Stimulated activated effector memory CD8-positive, alpha-beta T cell treated with anti-CD3 and anti-CD28 coated beads, Interleukin-12 subunit alpha, Interleukin-12 subunit beta, amount 100 ng/mL, for 72 hours (primary cell): ENCODE results near the gene AAMP.
A peak's percentile ranks its signal among the peaks of the same experiment; 100 is the strongest.

Experiments
- ATAC-seq: fragments of 150-1000 bp; cut with Tn5 transposase; 2 replicates; pipeline ENCODE4 v1.10.0; 2021
- DNase-seq, 2 donors: peaks; one replicate each; pipeline ENCODE4 v3.0.0; 2021 to 2022; ENCODE audit warnings: low spot score in 2 of 2
- H3K27ac Mint-ChIP-seq: one replicate; pipeline ENCODE4 v1.8.0; 2022; ENCODE audit warnings: mild to moderate bottlenecking, mixed read lengths
- H3K36me3 Mint-ChIP-seq: one replicate; pipeline ENCODE4 v1.8.0; 2022; ENCODE audit warnings: mild to moderate bottlenecking, mixed read lengths
- H3K4me1 Mint-ChIP-seq: one replicate; pipeline ENCODE4 v1.8.0; 2022; ENCODE audit warnings: mixed read lengths
- H3K4me3 Mint-ChIP-seq: one replicate; pipeline ENCODE4 v1.8.0; 2022; ENCODE audit warnings: mild to moderate bottlenecking, mixed read lengths
- H3K9me3 Mint-ChIP-seq: one replicate; pipeline ENCODE4 v1.8.0; 2022; ENCODE audit warnings: mixed read lengths

The AAMP gene

DNA sequence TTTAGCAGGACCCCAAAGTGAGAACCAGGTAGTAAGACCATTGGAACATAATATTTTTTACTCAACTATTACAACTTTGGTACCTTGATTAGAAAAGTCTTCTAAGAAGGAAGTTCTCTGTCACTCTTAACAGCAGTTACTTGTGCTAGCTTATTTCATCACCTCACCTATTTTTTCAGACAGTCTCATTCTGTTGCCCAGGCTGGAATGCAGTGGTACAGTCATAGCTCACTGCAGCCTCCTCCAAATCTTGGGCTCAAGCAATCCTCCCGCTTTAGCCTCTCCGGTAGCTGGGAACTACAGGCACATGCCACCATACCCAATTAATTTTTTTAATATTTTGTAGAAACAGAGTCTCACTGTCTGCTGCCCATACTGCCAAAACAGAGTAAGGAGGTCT is 34.9 kb downstream of the AAMP start:
- Mint-ChIP-seq H3K4me1 (peaks cover 31% of the 10 kb centered on the region), H3K36me3 (peaks cover 100% of the 10 kb centered on the region), H3K4me3 (no peak overlapping the region), H3K27ac (peak overlapping the region; percentile 10), H3K9me3 (no peaks in the 10 kb centered on the region)
- no peak for DNase-seq
- no peak for ATAC-seq

GRCh38 chr2:218234521-218234920 is 35.4 kb downstream of the AAMP start:
- Mint-ChIP-seq H3K9me3 (no peaks in the 10 kb centered on the region), H3K4me1 (peaks cover 31% of the 10 kb centered on the region), H3K27ac (no peak overlapping the region), H3K4me3 (no peak overlapping the region), H3K36me3 (peaks cover 100% of the 10 kb centered on the region)
- DNase-seq (no peak), ATAC-seq (no peak)

- peak overlapping the region; percentile 83 for H3K27ac Mint-ChIP-seq
- H3K9me3 Mint-ChIP-seq = no peaks in the 10 kb centered on the region
- no peak overlapping the region for H3K4me3 Mint-ChIP-seq
- ATAC-seq = no peak
- H3K4me1 Mint-ChIP-seq = peaks cover 40% of the 10 kb centered on the region
- H3K36me3 Mint-ChIP-seq = peaks cover 100% of the 10 kb centered on the region
- DNase-seq = no peak
Observed at GRCh38 chr2:218233543-218233942, 36.4 kb downstream of the AAMP start.

GRCh38 chr2:218230882-218231281 is 39.1 kb downstream of the AAMP start:
- H3K27ac Mint-ChIP-seq = peak overlapping the region; percentile 52
- H3K4me3 Mint-ChIP-seq = peak overlapping the region; percentile 48
- peaks cover 63% of the 10 kb centered on the region for H3K4me1 Mint-ChIP-seq
- peak; percentile 90 for ATAC-seq
- DNase-seq = peak; percentile 14 to 63
- no peaks in the 10 kb centered on the region for H3K9me3 Mint-ChIP-seq
- peaks cover 100% of the 10 kb centered on the region for H3K36me3 Mint-ChIP-seq

- ATAC-seq = no peak
- H3K4me3 Mint-ChIP-seq = peak overlapping the region; percentile 48
- DNase-seq = no peak
- H3K4me1 Mint-ChIP-seq = peaks cover 74% of the 10 kb centered on the region
- peaks cover 100% of the 10 kb centered on the region for H3K36me3 Mint-ChIP-seq
- no peaks in the 10 kb centered on the region for H3K9me3 Mint-ChIP-seq
- H3K27ac Mint-ChIP-seq = no peak overlapping the region
Observed at GRCh38 chr2:218229851-218230250, 40.1 kb downstream of the AAMP start.

DNA sequence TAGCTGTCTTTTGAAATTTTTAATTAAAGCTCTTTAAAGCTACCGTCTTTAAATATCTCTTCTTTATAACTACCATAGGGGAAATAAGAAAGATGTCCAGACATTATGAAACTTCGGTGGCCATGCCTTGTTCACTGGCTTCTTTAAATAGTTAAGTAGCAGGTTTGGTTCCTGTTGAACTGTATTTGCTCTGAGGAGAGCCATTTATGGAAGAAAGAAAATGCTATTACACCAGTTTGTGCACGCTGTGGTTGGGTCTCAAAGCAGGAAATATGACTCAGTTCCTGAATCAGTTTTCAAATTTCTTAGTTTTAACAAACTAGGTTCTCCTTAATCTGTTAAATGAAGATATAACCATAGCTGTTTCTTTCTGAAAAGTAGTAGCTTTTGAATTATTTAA is 40.7 kb downstream of the AAMP start:
- DNase-seq = peak in 1 of 2 donors; percentile 58
- Mint-ChIP-seq H3K4me3 (peak overlapping the region; percentile 48), H3K9me3 (no peaks in the 10 kb centered on the region), H3K27ac (peak overlapping the region; percentile 55), H3K4me1 (peaks cover 79% of the 10 kb centered on the region), H3K36me3 (peaks cover 100% of the 10 kb centered on the region)
- peak; percentile 89 for ATAC-seq

- DNase-seq (no peak), ATAC-seq (no peak)
- Mint-ChIP-seq H3K27ac (peak overlapping the region; percentile 55), H3K36me3 (peaks cover 100% of the 10 kb centered on the region), H3K4me3 (peak overlapping the region; percentile 48), H3K9me3 (no peaks in the 10 kb centered on the region), H3K4me1 (peaks cover 77% of the 10 kb centered on the region)
Observed at GRCh38 chr2:218228366-218229090, 41.4 kb downstream of the AAMP start.

DNA sequence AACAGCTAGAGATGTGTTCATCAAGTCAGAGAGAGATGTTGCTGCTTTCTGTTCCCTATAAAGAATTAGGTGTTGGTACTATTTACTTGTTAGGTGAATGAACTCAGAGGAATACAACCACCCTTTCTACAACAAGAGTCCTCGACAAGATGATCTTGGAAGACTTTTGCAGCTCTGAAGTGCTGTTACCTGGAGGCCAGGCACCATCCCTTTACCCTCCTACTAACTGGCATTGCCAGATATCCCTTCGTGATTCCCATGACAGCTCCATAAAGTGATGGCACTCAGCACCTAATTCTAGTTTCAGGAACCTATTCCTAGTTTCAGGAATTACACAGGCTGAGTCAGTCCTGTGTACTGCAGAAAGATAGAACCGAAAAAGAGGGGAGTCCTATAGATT is 43.0 kb downstream of the AAMP start:
- no peak overlapping the region for H3K4me3 Mint-ChIP-seq
- peaks cover 100% of the 10 kb centered on the region for H3K36me3 Mint-ChIP-seq
- DNase-seq (no peak), ATAC-seq (no peak)
- peaks cover 85% of the 10 kb centered on the region for H3K4me1 Mint-ChIP-seq
- H3K27ac Mint-ChIP-seq = no peak overlapping the region
- H3K9me3 Mint-ChIP-seq = no peaks in the 10 kb centered on the region

DNA sequence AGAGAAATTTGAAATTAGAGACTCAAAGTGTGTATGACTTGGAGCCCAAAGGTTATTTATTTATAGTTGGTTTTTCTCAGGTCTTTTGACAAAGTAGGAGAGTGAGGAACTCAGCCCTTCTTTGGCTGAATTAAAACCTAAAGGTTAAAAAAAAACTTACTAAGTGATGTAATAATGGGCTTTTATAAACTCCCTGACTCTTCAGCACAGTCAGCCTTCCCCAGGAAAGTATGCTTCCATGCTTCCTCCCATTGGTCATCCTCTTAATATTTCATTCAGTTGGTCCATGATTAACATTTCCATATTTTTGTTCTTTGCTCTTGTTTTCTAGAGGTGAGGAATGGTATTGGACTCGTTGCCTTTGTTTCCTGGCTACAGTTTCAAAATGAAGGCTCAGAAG is 45.8 kb downstream of the AAMP start:
- DNase-seq (no peak), ATAC-seq (no peak)
- Mint-ChIP-seq H3K9me3 (no peaks in the 10 kb centered on the region), H3K4me1 (peaks cover 92% of the 10 kb centered on the region), H3K4me3 (peak overlapping the region; percentile 91), H3K36me3 (peaks cover 100% of the 10 kb centered on the region), H3K27ac (peak overlapping the region; percentile 68)

- Mint-ChIP-seq H3K9me3 (no peaks in the 10 kb centered on the region), H3K4me3 (peak overlapping the region; percentile 91), H3K4me1 (peaks cover 81% of the 10 kb centered on the region), H3K27ac (no peak overlapping the region), H3K36me3 (peaks cover 100% of the 10 kb centered on the region)
- ATAC-seq = peak; percentile 85
- no peak for DNase-seq
Observed at GRCh38 chr2:218223046-218223445, 46.9 kb downstream of the AAMP start.

DNA sequence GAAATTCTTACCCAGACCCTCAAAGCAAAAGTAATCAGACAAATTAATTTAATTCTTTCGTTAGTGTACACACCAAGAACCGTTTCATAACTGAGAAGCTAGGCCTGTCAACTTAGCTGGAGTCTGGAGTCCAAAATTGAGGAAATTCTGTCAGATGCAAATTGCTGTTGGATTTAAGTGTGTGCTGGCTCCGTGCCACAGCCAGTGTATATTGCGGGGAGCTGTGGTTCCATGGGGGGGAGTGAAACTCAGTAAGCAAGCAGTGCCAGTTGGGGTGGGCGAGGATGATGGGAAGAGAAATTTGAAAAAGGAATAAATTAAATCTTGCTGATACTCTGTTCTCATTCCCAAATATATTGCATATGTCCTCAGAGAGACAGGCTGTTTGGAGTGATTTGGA is 48.9 kb downstream of the AAMP start:
- ATAC-seq = no peak
- Mint-ChIP-seq H3K4me1 (peaks cover 73% of the 10 kb centered on the region), H3K36me3 (peaks cover 100% of the 10 kb centered on the region), H3K27ac (peak overlapping the region; percentile 96), H3K4me3 (peak overlapping the region; percentile 91), H3K9me3 (no peaks in the 10 kb centered on the region)
- no peak for DNase-seq

DNA sequence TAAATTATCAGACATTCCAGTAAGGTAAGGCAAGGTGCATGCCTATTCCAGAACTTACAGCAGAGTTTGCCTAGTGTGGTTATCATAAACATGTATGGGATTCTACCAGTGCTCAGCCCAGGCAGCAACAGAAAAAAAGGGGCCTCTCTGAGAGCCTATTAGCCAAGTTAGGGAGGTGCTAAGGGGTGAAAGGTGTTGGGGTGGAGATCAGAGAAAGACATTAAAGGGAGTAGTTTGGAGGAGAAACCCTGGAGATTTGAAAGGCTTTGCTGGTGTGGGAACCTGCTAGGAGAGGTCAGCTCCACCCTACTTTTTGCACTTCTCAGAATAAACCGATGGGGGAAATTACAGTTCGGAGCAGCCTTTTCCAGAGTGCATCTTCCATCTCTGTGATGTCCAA is 50.0 kb downstream of the AAMP start:
- DNase-seq (no peak), ATAC-seq (no peak)
- Mint-ChIP-seq H3K4me1 (peaks cover 62% of the 10 kb centered on the region), H3K9me3 (no peaks in the 10 kb centered on the region), H3K4me3 (peak overlapping the region; percentile 91), H3K36me3 (peaks cover 91% of the 10 kb centered on the region), H3K27ac (peak overlapping the region; percentile 96)

GRCh38 chr2:218218268-218219185 is 51.4 kb downstream of the AAMP start:
- peak; percentile 54 for ATAC-seq
- Mint-ChIP-seq H3K4me1 (peaks cover 50% of the 10 kb centered on the region), H3K36me3 (peaks cover 77% of the 10 kb centered on the region), H3K27ac (peak overlapping the region; percentile 96), H3K9me3 (no peaks in the 10 kb centered on the region), H3K4me3 (peak overlapping the region; percentile 91)
- DNase-seq = no peak

GRCh38 chr2:218217360-218218267 is 52.3 kb downstream of the AAMP start:
- H3K4me1 Mint-ChIP-seq = peaks cover 41% of the 10 kb centered on the region
- peak overlapping the region; percentile 96 for H3K27ac Mint-ChIP-seq
- H3K4me3 Mint-ChIP-seq = peak overlapping the region; percentile 91
- H3K36me3 Mint-ChIP-seq = peaks cover 68% of the 10 kb centered on the region
- DNase-seq (peak; percentile 64 to 87), ATAC-seq (peak; percentile 81)
- H3K9me3 Mint-ChIP-seq = no peaks in the 10 kb centered on the region
